ENCODE data around the gene CH25H.
"Not testable (repeated sequence)": the region's sequence is repeated elsewhere in the genome, so short reads cannot be mapped to it uniquely, and the experiment has no call there.

The CH25H gene

GRCh38 chr10:89248990-89249389, 41.9 kb upstream of the CH25H start:
- FAIRE-seq (no peak), DNase-seq (ENCODE audit: insufficient read length, low spot score) (no peak)
- TF ChIP-seq CTCF (IDR thresholded peaks at IDR 0.05; ENCODE audit: insufficient read depth, missing control alignments): no peak

DNA sequence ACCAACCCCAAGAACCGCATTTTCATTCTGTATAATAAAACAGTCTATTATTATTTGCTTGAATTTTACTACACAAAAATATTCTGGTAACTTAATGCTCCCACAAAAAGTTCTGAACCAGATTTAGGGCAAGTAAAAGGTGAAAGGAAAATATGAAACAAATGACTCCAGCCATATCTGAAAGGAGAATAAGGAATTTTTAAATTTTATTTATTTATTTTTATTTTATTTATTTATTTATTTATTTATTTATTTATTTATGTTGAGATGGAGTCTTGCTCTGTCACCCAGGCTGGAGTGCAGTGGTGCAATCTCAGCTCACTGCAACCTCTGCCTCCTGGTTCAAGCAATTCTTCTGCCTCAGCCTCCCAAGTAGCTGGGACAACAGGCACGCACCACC, 40.5 kb upstream of the CH25H start:
- not testable (repeated sequence) for FAIRE-seq; DNase-seq (ENCODE audit: insufficient read length, low spot score)

DNA sequence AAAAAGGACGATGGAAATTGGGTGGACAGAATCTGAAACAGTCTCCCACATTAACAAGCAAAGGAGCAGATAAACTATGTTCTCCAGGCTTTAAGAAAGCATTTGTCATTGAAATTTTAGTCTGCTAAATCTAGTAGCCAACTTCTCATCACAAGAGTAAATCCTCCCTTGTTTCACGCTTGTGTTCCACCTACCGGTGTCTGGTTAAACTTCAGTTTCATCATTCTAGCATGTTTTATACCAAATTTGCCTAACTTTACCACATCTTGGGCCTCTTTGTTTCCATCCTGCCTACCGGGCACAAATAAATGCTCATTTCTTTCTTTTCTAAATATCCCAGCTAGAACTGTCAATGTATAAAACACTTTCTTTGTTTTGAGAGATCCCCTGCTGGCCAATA, 38.7 kb upstream of the CH25H start:
- no peak for TF ChIP-seq CTCF (IDR thresholded peaks at IDR 0.05; ENCODE audit: insufficient read depth, missing control alignments)
- DNase-seq (ENCODE audit: insufficient read length, low spot score) (no peak), FAIRE-seq (no peak)

- DNase-seq (ENCODE audit: insufficient read length, low spot score) (no peak), FAIRE-seq (no peak)
- TF ChIP-seq CTCF (IDR thresholded peaks at IDR 0.05; ENCODE audit: insufficient read depth, missing control alignments): no peak
Measured at GRCh38 chr10:89242840-89243568, 35.9 kb upstream of the CH25H start.

DNA sequence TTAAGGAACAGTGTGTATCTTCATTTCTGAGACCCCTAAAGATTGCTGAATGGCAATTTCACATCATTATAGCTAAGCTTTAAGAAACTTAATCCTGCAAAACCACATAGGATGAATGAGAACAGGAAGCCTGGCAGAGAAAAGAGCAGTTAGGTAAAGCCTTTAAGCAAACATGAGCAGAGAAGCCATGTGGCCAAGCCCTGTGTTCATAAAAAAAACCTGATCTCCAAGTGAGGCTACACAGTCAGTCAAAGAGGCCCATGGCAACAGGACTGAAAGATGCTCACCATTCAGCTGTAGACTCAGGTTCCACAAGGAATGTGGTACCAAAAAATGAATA, 35.2 kb upstream of the CH25H start:
- DNase-seq (ENCODE audit: insufficient read length, low spot score) (no peak), FAIRE-seq (peak; percentile 25)
- TF ChIP-seq CTCF (IDR thresholded peaks at IDR 0.05; ENCODE audit: insufficient read depth, missing control alignments): no peak

DNA sequence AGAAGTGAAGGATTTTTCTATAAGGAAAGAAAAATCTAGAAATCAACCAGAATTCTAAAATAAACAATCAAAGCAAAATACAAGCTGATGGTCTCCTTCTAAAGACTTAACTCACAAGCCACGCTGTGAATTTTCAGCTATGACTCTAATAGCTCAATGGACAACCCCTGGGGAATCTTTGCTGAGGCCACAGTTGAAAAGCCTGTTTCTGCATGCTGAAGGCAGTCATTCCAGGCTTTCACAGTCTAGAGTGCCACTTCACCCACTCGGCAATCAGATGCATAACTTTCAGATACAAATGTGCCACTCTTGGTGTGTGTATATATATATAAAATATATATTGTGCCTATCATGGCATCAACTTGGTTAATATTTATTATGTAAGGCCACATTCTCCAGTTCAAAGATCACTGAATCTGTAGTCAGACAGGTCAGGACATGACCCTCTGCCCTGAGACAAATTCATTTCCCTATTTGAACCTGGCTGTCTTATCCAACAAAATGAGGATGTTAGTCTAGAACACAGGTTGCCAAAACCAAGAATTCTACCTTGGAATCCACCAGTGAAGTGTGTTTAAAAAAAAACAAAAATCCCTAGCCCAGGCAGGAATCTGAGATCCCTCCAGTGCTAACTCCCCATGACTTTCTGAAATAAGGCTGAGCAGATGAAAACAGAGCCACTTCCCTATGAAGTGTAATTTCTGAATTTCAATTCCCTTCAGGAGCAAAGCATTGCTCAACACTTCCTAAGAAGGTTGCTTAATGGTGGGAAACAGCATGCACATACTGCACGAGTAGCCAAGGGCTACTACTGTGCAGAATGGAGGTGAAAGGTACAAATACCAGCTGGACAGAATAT, 34.6 kb upstream of the CH25H start:
- DNase-seq (ENCODE audit: insufficient read length, low spot score): no peak
- FAIRE-seq: no peak
- TF ChIP-seq CTCF (IDR thresholded peaks at IDR 0.05; ENCODE audit: insufficient read depth, missing control alignments): no peak

GRCh38 chr10:89241026-89241425, 33.9 kb upstream of the CH25H start:
- no peak for FAIRE-seq
- no peak for TF ChIP-seq CTCF (IDR thresholded peaks at IDR 0.05; ENCODE audit: insufficient read depth, missing control alignments)

More at GRCh38 chr10:89241026-89241425, 33.9 kb upstream of the CH25H start:
- no peak for DNase-seq (ENCODE audit: insufficient read length, low spot score)
